NCI-H82 (cell line): ENCODE results near the gene PCDHGA9.
"Not testable (repeated sequence)": the region's sequence is repeated elsewhere in the genome, so short reads cannot be mapped to it uniquely, and the experiment has no call there.

ENCODE experiments used
- DNase-seq: peaks from one replicate; lab custom pipeline; 2025; lab: John Stamatoyannopoulos, UW

Gene PCDHGA9

DNA sequence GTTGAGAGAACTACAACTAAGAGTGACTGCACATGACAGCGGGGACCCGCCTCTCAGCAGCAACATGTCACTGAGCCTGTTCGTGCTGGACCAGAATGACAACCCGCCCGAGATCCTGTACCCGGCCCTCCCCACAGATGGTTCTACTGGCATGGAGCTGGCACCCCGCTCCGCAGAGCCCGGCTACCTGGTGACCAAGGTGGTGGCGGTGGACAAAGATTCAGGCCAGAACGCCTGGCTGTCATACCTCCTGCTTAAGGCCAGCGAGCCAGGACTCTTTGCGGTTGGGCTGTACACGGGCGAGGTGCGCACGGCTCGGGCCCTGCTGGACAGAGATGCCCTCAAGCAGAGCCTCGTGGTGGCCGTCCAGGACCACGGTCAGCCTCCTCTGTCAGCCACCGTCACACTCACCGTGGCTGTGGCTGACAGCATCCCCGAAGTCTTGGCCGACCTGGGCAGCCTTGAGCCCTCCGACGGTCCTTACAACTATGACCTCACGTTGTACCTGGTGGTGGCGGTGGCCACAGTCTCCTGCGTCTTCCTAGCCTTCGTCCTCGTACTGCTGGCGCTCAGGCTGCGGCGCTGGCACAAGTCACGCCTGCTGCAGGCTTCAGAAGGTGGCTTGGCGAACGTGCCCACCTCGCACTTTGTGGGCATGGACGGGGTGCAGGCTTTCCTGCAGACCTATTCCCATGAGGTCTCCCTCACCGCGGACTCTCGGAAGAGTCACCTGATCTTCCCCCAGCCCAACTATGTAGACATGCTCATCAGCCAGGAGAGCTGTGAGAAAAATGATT is 17.9 kb upstream of the PCDHGA9 start:
- DNase-seq = no peak

DNA sequence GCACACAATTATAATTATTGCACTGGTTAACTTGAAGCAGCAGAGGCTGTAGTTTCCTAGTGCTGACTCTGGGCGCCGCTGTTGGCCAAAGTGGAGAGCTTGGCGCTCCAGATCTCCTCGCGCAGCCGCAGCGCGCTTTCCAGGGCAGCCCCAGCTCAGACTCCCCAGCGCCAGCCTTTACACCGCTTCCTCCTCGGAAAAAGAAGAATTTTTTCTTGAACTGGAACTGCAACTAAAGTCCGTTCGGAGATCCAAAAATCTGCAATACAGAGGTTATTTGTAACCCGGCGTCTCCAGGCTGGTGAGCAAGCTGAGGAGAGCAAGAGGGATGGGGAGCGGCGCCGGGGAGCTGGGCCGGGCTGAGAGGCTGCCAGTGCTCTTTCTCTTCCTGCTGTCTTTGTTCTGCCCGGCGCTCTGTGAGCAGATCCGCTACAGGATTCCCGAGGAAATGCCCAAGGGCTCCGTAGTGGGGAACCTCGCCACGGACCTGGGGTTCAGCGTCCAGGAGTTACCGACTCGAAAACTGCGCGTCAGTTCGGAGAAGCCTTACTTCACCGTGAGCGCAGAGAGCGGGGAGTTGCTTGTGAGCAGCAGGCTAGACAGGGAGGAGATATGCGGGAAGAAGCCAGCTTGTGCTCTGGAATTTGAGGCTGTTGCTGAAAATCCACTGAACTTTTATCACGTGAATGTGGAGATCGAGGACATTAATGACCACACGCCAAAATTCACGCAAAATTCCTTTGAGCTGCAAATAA is 14.8 kb upstream of the PCDHGA9 start, which contains the start of gene PCDHGB4:
PCDHGB4 (plus strand) TSS at position 142 of the 755 bp plus-strand sequence; CDS start at position 329, 187 bp downstream.
- peak; percentile 7 for DNase-seq

DNA sequence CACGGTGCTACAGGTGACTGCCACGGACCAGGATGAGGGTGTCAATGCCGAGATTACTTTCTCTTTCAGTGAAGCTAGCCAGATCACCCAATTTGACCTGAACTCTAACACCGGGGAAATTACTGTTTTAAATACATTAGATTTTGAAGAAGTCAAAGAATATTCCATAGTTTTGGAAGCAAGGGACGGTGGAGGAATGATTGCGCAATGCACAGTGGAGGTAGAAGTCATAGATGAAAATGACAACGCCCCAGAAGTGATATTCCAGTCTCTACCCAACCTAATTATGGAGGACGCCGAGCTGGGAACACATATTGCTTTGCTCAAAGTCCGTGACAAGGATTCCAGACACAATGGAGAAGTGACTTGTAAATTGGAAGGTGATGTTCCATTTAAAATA is 13.9 kb upstream of the PCDHGA9 start:
- DNase-seq = no peak

DNA sequence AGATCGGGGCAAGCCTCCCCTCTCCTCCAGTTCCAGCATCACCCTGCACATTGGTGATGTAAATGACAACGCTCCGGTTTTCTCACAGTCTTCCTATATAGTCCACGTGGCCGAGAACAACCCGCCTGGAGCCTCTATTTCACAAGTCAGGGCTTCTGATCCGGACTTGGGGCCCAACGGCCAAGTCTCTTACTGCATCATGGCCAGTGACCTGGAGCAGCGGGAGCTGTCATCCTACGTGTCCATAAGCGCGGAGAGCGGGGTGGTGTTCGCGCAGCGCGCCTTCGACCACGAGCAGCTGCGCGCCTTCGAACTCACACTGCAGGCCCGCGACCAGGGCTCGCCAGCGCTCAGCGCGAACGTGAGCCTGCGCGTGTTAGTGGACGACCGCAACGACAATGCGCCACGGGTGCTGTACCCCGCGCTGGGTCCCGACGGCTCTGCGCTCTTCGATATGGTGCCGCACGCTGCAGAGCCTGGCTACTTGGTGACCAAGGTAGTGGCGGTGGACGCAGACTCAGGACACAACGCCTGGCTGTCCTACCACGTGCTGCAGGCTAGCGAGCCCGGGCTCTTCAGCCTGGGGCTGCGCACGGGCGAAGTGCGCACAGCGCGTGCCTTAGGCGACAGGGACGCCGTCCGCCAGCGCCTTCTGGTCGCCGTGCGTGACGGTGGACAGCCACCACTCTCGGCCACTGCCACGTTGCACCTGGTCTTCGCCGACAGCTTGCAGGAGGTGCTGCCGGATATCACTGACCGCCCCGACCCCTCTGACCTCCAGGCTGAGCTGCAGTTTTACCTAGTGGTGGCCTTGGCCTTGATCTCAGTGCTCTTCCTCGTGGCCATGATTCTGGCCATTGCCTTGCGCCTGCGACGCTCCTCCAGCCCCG is 13.2 kb upstream of the PCDHGA9 start:
- no peak for DNase-seq

DNA sequence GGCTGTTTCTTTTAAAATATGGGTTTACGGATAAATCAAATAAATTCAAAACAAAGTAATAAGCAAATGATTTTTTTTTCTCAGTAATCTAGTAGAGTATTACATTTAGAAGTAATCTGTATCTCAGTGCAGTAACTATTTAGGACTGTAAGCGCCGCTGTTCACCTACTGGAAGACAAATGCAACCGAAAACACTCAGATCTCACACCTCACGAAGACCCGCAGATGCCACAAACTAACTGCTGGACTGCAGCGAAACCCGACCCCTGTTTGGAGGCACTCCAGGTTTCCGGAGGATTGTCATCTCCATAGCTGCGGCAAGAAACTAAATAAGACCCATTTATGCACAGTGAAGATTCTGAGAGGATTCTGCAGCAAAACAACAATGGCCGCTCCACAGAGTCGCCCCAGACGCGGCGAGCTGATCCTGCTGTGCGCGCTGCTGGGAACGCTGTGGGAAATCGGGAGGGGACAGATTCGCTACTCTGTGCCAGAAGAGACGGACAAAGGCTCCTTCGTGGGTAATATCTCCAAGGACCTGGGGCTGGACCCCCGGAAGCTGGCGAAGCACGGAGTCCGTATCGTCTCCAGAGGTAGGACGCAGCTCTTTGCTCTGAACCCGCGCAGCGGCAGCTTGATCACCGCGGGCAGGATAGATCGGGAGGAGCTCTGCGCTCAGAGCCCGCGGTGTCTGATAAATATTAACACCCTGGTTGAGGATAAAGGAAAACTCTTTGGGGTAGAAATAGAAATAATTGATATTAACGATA is 10.0 kb upstream of the PCDHGA9 start, which contains the start of gene PCDHGA8:
PCDHGA8 (plus strand) TSS at position 205 of the 770 bp plus-strand sequence; CDS start at position 386, 181 bp downstream.
- DNase-seq = no peak

DNA sequence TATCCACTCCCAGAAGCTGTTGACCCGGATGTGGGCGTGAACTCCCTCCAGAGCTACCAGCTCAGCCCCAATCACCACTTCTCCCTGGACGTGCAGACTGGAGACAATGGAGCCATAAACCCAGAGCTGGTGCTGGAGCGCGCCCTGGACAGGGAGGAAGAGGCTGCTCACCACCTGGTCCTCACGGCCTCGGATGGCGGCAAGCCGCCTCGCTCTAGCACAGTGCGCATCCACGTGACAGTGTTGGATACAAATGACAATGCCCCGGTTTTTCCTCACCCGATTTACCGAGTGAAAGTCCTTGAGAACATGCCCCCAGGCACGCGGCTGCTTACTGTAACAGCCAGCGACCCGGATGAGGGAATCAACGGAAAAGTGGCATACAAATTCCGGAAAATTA is 9.3 kb upstream of the PCDHGA9 start:
- DNase-seq = no peak

DNA sequence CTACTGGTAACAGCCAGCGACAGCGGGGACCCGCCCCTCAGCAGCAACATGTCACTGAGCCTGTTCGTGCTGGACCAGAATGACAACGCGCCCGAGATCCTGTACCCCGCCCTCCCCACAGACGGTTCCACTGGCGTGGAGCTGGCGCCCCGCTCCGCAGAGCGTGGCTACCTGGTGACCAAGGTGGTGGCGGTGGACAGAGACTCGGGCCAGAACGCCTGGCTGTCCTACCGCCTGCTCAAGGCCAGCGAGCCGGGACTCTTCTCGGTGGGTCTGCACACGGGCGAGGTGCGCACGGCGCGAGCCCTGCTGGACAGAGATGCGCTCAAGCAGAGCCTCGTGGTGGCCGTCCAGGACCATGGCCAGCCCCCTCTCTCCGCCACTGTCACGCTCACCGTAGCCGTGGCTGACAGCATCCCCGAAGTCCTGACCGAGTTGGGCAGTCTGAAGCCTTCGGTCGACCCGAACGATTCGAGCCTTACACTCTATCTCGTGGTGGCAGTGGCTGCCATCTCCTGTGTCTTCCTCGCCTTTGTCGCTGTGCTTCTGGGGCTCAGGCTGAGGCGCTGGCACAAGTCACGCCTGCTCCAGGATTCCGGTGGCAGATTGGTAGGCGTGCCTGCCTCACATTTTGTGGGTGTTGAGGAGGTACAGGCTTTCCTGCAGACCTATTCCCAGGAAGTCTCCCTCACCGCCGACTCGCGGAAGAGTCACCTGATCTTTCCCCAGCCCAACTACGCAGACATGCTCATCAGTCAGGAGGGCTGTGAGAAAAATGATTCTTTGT is 8.0 kb upstream of the PCDHGA9 start:
- DNase-seq = not testable (repeated sequence)

DNA sequence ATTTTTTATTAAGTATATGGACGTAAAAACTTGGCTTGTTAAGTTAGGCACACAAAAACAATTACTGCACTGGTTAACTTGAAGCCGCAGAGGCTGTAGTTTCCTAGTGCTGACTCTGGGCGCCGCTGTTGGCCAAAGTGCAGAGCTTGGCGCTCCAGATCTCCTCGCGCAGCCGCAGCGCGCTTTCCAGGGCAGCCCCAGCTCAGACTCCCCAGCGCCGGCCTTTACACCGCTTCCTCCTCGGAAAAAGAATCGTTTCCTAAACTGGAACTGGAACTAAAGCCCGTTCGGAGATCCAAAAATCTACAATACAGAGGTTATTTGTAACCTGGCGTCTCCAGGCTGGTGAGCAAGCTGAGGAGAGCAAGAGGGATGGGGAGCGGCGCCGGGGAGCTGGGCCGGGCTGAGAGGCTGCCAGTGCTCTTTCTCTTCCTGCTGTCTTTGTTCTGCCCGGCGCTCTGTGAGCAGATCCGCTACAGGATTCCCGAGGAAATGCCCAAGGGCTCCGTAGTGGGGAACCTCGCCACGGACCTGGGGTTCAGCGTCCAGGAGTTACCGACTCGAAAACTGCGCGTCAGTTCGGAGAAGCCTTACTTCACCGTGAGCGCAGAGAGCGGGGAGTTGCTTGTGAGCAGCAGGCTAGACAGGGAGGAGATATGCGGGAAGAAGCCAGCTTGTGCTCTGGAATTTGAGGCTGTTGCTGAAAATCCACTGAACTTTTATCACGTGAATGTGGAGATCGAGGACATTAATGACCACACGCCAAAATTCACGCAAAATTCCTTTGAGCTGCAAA is 4.6 kb upstream of the PCDHGA9 start, which contains the start of gene PCDHGB5:
PCDHGB5 (plus strand) TSS at position 192 of the 796 bp plus-strand sequence; CDS start at position 373, 181 bp downstream.
- not testable (repeated sequence) for DNase-seq

DNA sequence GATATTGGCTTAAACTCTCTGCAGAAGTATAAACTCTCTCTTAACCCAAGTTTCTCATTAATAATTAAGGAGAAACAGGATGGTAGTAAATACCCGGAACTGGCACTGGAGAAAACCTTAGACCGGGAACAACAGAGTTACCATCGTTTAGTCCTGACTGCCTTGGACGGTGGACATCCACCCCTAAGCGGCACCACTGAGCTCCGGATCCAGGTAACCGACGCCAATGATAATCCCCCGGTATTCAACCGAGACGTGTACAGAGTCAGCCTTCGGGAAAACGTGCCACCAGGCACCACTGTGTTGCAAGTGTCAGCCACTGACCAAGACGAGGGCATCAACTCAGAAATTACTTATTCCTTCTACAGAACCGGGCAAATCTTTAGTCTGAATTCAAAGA is 4.0 kb upstream of the PCDHGA9 start:
- DNase-seq = no peak

DNA sequence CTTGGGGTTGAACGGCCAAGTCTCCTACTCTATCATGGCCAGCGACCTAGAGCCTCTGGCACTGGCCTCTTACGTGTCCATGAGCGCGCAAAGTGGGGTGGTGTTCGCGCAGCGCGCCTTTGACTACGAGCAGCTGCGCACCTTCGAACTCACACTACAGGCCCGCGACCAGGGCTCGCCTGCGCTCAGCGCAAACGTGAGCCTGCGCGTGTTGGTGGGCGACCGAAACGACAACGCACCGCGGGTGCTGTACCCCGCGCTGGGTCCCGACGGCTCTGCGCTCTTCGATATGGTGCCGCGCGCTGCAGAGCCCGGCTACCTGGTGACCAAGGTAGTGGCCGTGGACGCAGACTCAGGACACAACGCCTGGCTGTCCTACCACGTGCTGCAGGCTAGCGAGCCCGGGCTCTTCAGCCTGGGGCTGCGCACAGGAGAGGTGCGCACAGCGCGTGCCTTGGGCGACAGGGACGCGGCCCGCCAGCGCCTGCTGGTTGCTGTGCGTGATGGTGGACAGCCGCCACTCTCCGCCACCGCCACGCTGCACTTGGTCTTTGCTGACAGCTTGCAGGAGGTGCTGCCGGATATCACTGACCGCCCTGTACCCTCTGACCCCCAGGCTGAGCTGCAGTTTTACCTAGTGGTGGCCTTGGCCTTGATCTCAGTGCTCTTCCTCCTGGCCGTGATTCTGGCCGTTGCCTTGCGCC is 2.9 kb upstream of the PCDHGA9 start:
- DNase-seq = no peak

DNA sequence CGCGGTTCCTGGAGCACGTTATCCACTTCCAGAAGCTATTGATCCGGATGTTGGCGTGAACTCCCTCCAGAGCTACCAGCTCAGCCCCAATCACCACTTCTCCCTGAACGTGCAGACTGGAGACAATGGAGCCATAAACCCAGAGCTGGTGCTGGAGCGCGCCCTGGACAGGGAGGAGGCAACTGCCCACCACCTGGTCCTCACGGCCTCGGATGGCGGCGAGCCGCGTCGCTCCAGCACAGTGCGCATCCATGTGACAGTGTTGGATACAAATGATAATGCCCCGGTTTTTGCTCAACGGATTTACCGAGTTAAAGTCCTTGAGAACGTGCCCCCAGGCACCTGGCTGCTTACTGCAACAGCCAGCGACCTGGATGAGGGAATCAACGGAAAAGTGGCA is 809 bp downstream of the PCDHGA9 start:
- DNase-seq = no peak

DNA sequence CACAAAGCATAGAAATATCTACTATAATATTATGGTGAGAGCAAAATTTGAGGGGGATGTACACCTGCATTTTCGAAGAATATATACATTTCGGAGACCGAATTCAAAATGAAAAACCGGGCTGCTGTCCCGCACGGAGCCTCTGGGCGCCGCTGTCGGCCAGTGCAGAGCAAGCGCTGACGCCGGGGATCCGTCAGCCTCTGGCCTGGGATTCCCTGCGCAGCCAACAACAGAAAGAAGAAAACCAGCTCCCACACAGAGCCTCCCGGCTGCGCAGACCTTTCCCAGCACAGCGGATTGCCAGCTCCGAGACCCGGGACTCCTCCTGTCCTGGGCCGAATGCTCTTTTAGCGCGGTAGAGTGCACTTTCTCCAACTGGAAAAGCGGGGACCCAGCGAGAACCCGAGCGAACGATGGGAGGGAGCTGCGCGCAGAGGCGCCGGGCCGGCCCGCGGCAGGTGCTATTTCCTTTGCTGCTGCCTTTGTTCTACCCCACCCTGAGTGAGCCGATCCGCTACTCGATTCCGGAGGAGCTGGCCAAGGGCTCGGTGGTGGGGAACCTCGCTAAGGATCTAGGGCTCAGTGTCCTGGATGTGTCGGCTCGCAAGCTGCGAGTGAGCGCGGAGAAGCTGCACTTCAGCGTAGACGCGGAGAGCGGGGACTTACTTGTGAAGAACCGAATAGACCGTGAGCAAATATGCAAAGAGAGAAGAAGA is 5.4 kb downstream of the PCDHGA9 start, which contains the start of gene PCDHGB6:
PCDHGB6 (plus strand) TSS at position 232 of the 716 bp plus-strand sequence; CDS start at position 414, 182 bp downstream.
- DNase-seq = peak; percentile 52

DNA sequence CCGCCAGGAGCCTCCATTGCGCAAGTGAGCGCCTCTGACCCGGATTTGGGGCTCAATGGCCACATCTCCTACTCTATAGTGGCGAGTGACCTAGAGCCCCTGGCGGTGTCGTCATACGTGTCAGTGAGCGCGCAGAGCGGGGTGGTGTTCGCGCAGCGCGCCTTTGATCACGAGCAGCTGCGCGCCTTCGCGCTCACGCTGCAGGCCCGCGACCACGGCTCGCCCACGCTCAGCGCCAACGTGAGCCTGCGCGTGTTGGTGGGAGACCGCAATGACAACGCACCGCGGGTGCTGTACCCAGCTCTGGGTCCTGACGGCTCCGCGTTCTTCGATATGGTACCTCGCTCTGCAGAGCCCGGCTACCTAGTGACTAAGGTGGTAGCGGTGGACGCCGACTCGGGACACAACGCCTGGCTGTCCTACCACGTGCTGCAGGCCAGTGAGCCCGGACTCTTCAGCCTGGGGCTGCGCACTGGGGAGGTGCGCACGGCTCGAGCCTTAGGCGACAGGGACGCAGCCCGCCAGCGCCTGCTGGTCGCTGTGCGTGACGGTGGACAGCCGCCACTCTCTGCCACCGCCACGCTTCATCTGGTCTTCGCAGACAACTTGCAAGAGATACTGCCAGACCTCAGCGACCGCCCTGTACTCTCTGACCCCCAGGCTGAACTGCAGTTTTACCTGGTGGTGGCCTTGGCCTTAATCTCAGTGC is 7.2 kb downstream of the PCDHGA9 start:
- no peak for DNase-seq

DNA sequence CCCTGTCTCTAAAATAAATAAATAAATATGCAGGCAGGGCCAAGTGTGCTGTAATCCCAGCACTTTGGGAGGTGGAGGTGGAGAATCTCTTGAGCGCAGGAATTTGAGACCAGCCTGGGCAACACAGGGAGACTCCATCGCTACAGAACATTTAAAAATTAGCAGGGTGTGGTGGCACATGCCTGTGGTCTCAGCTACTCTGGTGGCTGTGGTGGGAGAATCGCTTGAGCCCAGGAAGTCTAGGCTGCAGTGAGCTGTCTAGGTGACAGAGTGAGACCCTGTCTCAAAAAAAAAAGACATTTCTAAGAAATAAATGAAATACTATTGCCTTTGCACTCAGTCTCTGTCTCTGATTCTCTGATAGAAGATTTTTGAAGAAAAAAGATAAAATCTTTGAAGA is 9.0 kb downstream of the PCDHGA9 start:
- no peak for DNase-seq

DNA sequence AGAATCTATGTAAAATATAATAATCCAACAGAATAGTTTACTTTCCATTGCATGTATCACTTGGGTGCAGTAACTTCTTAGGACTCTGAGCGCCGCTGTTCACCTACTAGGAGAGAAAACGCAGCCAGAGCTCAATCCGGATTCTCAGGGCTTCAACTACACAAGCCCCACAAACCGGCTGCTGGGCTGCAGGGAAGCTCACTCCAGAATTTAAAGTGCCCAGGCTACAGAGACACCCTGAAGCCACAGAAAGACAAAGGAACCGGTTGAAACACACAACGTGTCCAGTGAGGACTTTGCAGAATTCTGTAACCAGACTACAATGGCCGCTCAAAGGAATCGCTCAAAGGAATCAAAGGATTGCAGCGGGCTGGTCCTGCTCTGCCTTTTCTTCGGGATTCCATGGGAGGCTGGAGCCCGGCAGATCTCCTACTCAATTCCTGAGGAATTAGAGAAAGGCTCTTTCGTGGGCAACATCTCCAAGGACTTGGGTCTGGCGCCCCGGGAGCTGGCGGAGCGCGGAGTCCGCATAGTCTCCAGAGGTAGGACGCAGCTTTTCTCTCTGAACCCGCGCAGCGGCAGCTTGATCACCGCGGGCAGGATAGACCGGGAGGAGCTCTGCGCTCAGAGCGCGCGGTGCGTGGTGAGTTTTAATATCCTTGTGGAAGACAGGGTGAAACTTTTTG is 10.4 kb downstream of the PCDHGA9 start, which contains the start of gene PCDHGA10:
PCDHGA10 (plus strand) TSS at position 134 of the 686 bp plus-strand sequence; CDS start at position 323, 189 bp downstream.
- DNase-seq = peak; percentile 47

DNA sequence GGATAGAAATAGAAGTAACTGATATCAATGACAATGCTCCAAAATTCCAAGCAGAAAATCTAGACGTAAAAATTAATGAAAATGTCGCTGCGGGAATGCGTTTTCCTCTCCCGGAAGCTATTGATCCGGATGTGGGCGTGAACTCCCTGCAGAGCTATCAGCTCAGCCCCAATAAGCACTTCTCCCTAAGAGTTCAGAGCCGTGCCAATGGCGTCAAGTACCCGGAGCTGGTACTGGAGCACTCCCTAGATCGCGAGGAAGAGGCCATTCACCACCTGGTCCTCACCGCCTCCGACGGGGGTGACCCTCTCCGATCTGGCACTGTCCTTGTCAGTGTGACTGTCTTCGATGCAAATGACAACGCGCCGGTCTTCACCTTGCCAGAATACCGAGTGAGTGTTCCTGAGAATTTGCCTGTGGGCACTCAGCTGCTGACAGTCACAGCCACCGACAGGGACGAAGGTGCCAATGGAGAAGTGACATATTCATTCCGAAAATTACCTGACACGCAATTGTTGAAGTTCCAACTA is 11.0 kb downstream of the PCDHGA9 start:
- DNase-seq = no peak
